Rectal smooth muscle tissue (tissue), 1 donor: ENCODE measurements around the gene EIF4G2.

Experiments used
- H3K27ac ChIP-seq: one replicate; pipeline ENCODE4 v1.7.0; 2013; ENCODE audit warnings: low read depth, low read length, inconsistent platforms
- H3K27me3 ChIP-seq: one replicate; pipeline ENCODE4 v1.7.0; 2013; ENCODE audit warnings: low read length; ENCODE audit not compliant: control insufficient read depth, insufficient read depth
- H3K36me3 ChIP-seq: one replicate; pipeline ENCODE4 v1.7.0; 2013; ENCODE audit warnings: low read length; ENCODE audit not compliant: control insufficient read depth, insufficient read depth
- H3K4me1 ChIP-seq: one replicate; pipeline ENCODE4 v1.7.0; 2013; ENCODE audit warnings: low read length; ENCODE audit not compliant: control insufficient read depth, insufficient read depth
- H3K4me3 ChIP-seq: one replicate; pipeline ENCODE4 v1.7.0; 2013; ENCODE audit warnings: low read length
- H3K9ac ChIP-seq: one replicate; pipeline ENCODE4 v1.7.0; 2013; ENCODE audit warnings: low read length

EIF4G2 gene

DNA sequence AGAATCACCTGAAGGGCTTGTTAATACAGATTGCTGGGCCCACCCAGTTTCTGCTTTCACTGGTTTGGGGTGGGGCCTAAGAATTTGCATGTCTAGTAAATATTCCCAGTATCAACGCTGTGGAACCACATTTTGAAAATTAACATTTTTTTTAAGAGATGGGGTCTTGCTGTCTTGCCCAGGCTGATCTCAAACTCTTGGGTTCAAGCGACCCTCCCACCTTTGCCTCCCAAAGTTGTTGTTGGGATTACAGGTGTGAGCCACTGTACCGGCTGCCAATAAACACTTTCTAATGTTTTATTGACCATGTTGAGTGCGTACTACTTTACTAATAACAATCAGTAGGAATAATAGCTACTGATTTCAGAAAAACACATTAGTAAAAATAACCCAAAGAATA lies 2.5 kb downstream of the EIF4G2 start:
- H3K4me1 ChIP-seq = peaks cover 21% of the 10 kb centered on the region
- no peak overlapping the region for H3K9ac ChIP-seq
- peaks cover 45% of the 10 kb centered on the region for H3K36me3 ChIP-seq
- no peak overlapping the region for H3K27ac ChIP-seq
- peak overlapping the region; percentile 99 for H3K4me3 ChIP-seq
- H3K27me3 ChIP-seq = no peaks in the 10 kb centered on the region

DNA sequence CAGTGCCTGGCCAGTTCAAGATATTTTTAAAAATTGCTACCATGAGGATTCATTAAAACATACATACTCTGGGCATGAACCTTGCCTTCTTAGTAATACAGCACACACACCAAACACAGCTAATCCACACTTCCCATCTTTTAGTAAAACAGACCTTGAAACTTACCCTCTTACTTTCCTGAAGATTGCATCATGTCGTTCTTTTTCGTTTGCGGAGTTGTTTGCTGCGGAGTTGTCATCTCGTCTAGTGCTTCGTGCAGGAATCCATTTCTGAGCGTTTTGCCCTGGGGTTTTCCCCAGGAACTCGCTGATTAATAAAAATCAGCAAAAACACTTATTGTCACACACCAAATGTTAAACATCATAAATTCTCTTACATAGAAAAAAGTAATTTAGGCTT lies 3.0 kb downstream of the EIF4G2 start:
- Histone ChIP-seq H3K4me1 (peaks cover 21% of the 10 kb centered on the region), H3K4me3 (no peak overlapping the region), H3K27me3 (no peaks in the 10 kb centered on the region), H3K36me3 (peaks cover 50% of the 10 kb centered on the region), H3K9ac (no peak overlapping the region), H3K27ac (no peak overlapping the region)

DNA sequence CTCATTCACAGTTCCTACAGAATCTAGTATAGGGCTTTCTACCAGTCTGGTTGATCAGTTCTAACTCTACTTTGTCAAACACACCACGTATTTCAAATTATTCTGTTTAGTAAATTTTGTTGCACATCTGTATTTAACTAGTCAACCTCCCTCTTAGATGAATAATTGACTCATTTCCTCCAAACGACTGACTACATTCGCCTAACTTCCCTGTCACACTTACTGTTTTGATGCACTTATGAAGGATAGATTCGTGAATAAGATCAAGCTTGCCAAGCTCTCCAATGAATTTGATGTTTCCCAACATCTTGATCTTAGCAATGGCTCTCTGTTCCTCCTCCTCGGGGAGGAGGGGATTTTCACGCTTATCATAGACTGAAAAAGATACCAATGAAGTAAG lies 5.0 kb downstream of the EIF4G2 start:
- H3K27me3 ChIP-seq = no peaks in the 10 kb centered on the region
- H3K4me3 ChIP-seq = no peak overlapping the region
- no peak overlapping the region for H3K9ac ChIP-seq
- H3K4me1 ChIP-seq = peaks cover 17% of the 10 kb centered on the region
- peaks cover 68% of the 10 kb centered on the region for H3K36me3 ChIP-seq
- peak overlapping the region; percentile 3 for H3K27ac ChIP-seq

DNA sequence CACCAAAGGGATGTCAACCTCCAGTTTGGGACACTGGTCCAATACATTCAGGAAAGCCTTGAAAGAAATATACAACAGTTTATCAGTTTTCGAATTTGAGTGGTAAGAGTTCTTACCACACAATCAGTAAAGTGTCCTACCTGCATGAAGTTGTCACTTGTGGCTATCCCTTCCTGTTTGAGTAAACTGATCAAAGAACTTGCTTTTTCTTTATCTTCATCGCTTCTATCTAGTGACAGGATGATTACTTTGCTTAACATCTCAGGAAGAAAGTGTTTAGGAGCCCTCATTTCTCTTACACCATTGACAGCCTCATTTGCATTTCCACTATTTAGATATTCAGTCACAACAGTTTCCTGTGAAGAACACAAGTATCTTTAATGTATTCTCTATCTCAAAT lies 8.4 kb downstream of the EIF4G2 start:
- H3K4me3 ChIP-seq = no peak overlapping the region
- H3K27me3 ChIP-seq = no peaks in the 10 kb centered on the region
- H3K9ac ChIP-seq = no peak overlapping the region
- no peak overlapping the region for H3K27ac ChIP-seq
- no peaks in the 10 kb centered on the region for H3K4me1 ChIP-seq
- H3K36me3 ChIP-seq = peaks cover 73% of the 10 kb centered on the region

DNA sequence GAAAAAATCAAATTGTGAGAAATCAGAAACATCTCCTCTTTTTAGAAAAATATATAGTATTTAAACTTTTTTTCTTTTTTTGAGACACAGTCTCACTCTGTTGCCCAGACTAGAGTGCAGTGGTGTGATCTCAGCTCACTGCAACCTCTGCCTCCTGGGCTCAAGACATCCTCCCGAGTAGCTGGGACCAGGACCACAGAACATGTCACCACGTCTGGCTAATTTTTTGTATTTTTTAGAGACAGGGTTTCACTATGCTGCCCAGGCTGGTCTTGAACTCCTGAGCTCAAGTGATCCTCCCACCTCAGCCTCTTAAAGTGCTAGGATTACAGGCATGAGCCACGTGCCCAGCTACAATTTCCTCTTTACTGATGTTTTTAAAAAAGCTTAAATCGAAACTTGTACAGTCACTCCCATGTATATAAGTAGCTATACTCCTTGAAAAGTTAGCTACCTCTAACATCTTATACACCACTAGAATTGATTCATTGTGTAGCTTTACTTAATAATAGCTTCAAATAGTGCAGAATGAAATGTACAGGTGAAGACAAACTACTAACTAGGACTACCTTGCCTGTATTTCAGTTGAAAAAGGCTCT lies 10.3 kb downstream of the EIF4G2 start:
- Histone ChIP-seq H3K4me1 (no peaks in the 10 kb centered on the region), H3K27ac (no peak overlapping the region)

DNA sequence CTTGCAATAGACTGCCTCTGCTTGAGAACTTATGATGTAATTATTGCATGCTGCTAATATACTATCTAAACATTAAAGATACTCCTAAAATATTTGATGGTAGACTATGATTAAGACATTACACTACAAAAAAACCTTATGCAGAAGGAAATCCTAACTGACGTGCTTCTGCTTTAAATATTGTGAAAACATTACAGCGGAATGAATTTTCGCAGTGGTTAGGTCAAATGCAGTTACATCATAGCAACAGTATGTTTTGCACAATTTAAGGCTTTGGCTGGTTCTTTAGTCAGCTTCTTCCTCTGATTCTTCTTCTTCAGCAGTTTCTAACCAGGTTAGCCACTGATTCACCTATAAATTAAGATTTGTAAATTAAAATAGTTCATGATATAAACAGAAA lies 11.2 kb downstream of the EIF4G2 start:
- no peak overlapping the region for H3K4me3 ChIP-seq
- no peaks in the 10 kb centered on the region for H3K4me1 ChIP-seq
- H3K36me3 ChIP-seq = peaks cover 54% of the 10 kb centered on the region
- no peak overlapping the region for H3K27ac ChIP-seq
- no peaks in the 10 kb centered on the region for H3K27me3 ChIP-seq
- no peak overlapping the region for H3K9ac ChIP-seq

More for the DNA sequence above, 10.3 kb downstream of the EIF4G2 start:
- Histone ChIP-seq H3K36me3 (peaks cover 63% of the 10 kb centered on the region), H3K9ac (no peak overlapping the region), H3K4me3 (no peak overlapping the region), H3K27me3 (no peaks in the 10 kb centered on the region)

DNA sequence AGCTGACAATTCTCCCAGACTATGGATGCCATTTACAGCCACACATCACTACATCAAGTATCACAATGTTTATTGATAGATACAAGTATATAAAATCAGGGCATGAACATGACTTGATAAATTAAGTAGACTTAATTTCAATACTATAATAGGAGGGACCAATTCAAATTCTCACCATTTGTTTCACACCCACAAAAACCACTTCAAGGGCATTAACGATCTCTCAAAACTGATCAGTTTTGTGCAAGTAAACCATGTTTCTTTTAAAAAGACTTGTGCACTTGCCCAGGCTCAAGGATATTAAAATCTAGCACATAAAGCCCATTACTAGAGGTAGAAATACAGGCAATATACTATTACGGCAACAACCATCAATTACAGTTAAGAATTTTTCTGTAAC lies 11.7 kb downstream of the EIF4G2 start:
- Histone ChIP-seq H3K4me1 (no peaks in the 10 kb centered on the region), H3K27me3 (no peaks in the 10 kb centered on the region), H3K4me3 (no peak overlapping the region), H3K9ac (no peak overlapping the region), H3K36me3 (peaks cover 49% of the 10 kb centered on the region), H3K27ac (no peak overlapping the region)

DNA sequence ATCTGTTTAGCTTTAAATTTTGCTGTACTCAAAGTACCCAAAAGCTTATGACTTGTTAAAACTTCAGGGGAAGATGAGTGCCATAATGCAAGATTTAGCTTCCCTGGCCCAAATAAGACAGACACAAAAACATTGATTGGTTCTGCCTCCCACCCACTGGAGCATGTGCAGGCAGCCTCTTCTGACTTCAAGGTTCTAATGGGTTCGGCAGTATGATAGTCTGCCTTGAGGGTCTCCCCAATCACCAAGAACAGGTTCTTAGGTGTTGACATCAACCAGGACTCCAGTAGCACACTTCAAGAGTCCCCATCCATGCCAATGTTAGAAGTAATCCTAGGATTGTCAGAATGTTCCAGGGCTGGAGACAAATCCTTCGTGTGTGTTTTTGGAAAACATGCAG lies 12.5 kb downstream of the EIF4G2 start:
- peaks cover 42% of the 10 kb centered on the region for H3K36me3 ChIP-seq
- no peak overlapping the region for H3K27ac ChIP-seq
- no peaks in the 10 kb centered on the region for H3K4me1 ChIP-seq

DNA sequence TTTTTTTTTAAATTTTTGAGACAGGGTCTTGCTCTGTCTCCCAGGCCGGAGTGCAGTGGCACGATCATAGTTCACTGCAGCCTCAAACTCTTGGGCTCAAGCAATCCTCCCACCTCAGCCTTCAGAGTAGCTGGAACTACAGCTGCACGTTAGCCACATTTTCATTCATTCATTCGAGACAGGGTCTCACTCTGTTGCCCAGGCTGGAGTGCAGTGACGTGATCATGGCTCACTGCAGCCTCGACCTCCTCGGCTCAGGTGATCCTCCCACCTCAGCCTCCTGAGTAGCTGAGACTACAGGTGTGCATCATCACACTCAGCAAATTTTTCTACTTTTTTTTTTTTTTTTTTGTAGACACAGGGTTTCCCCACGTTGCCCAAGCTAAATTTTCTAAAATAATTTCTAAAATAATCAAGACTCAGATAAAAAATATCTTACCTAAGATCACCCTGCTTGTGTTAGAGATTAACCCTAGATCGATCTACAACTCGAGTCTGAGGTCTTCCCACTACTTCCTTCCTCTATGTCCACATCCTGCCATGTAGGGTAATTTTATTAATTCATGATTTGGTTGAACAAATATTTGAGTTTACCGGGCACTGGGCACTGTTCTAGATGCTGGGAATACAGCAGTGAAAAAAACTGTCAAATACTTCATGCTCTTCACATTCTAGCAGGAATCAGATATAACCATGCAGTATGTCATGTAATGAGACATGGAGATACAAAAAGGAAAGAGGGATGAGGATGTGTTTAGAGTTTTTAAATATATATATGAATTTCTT lies 15.1 kb downstream of the EIF4G2 start:
- H3K27ac ChIP-seq = no peak overlapping the region
- H3K9ac ChIP-seq = no peak overlapping the region
- no peaks in the 10 kb centered on the region for H3K4me1 ChIP-seq
- H3K4me3 ChIP-seq = no peak overlapping the region
- H3K27me3 ChIP-seq = no peaks in the 10 kb centered on the region
- H3K36me3 ChIP-seq = peaks cover 19% of the 10 kb centered on the region

More for the DNA sequence above, 12.5 kb downstream of the EIF4G2 start:
- H3K27me3 ChIP-seq = no peaks in the 10 kb centered on the region
- H3K9ac ChIP-seq = no peak overlapping the region
- no peak overlapping the region for H3K4me3 ChIP-seq

DNA sequence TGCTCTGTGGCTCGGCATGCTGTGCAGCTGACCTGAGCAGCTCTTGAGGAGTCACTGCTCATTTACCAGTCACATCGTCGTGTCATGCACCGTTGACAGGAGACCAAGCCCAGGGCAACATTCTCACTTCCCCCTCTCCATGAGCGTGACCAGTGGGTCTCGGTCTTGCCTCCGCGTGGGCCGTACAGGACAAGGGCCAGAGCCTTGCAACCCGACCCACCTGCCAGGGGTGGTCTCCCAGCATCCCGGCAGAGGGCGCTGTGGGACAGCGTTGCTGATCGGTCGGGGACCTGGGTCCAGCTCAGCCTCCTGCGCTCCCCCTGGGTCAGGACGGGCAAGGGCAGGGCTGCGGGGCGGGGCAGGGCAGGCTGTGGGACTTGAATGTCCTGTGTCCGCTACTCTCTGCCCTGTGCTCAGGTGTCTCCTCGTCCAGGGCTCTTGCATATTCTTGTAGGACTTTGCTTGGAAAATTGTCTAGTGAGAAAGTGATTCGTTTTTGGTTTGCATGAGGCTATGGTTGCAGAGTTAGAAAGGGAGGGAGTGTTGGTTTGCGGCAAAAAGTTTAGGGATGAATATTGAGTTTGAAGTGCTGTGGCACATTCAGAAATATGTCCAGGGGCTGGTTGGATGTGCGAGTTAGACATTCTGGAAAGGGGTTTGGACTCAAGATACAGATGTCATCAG lies 16.2 kb downstream of the EIF4G2 start:
- Histone ChIP-seq H3K4me3 (peak overlapping the region; percentile 10), H3K9ac (no peak overlapping the region)

DNA sequence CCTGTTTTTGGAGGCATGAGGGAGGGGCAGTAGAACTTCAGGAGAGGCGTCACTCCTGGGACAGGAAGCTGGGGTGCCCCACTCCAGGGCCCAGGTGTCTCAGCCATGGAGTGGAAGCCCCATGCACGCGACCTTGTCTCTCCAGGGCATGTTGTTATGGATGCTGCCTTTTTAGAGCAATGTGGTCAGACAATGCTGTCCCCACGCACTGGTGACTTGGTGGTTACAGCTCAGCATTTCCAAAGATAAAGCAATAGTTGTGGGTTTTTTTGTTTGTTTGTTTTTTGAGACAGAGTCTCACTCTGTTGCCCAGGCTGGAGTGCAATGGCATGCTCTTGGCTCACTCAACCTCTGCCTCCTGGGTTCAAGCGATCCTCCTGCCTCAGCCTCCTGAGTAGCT lies 22.3 kb downstream of the EIF4G2 start:
- Histone ChIP-seq H3K27me3 (no peaks in the 10 kb centered on the region), H3K36me3 (no peaks in the 10 kb centered on the region), H3K4me1 (no peaks in the 10 kb centered on the region), H3K9ac (no peak overlapping the region), H3K4me3 (no peak overlapping the region), H3K27ac (no peak overlapping the region)

More for the DNA sequence above, 16.2 kb downstream of the EIF4G2 start:
- no peaks in the 10 kb centered on the region for H3K27me3 ChIP-seq
- no peak overlapping the region for H3K27ac ChIP-seq
- H3K4me1 ChIP-seq = no peaks in the 10 kb centered on the region
- H3K36me3 ChIP-seq = peaks cover 9% of the 10 kb centered on the region

DNA sequence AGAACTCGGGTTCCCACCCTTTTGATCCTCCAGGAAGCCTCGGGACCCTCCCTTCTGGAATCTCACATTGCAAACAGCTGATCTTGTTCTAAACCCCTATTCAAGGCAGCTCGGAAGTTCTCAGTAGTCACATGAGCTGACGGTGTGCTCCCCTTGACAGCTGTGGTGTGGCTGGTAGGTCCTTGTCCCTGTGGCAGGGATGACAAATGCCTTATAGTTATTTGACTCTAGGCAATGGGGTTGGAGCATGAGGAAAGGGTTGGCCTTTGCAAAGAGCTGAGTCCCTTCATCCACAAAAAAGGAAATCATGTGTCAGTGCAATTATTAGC lies 23.6 kb downstream of the EIF4G2 start:
- no peak overlapping the region for H3K27ac ChIP-seq
- no peaks in the 10 kb centered on the region for H3K27me3 ChIP-seq
- H3K4me3 ChIP-seq = no peak overlapping the region
- peaks cover under 1% of the 10 kb centered on the region for H3K36me3 ChIP-seq
- no peaks in the 10 kb centered on the region for H3K4me1 ChIP-seq
- no peak overlapping the region for H3K9ac ChIP-seq
